Measurements from ENCODE around the gene MYBBP1A. TPM values are rescaled to one million over a fixed set of nuclear protein-coding genes. Genes with fewer than 3 reads are reported as not detected.
A peak's percentile ranks its signal among the peaks of the same experiment; 100 is the strongest.

The MYBBP1A gene
- total and polyA plus RNA-seq, 2 of the 13 experiments (the other 11 are each of a cell fraction or from before 2014, with no cell fraction given), result 18.6 to 54.8 TPM

- TF ChIP-seq ZNF362 (CRISPR knock-in tag; IDR thresholded peaks at IDR 0.05; ENCODE audit: borderline replicate concordance) (peak; percentile 55; the same call in 1 of the 2 replicates), ZNF142 (CRISPR knock-in tag; IDR thresholded peaks at IDR 0.05) (peak; percentile 74; the same call in 1 of the 2 replicates), ZNF274 (CRISPR knock-in tag; IDR thresholded peaks at IDR 0.05) (peak; percentile 62; the same call in 1 of the 2 replicates), ZNF564 (CRISPR knock-in tag; IDR thresholded peaks at IDR 0.05) (0 out of 2 replicates have a peak, but pooled peaks have one; percentile 46), ZNF101 (CRISPR knock-in tag; IDR thresholded peaks at IDR 0.05; ENCODE audit: borderline replicate concordance, low read depth) (no peak), FOXK2 (IDR thresholded peaks at IDR 0.05) (no peak), ISL2 (CRISPR knock-in tag; IDR thresholded peaks at IDR 0.05) (0 out of 2 replicates have a peak, but pooled peaks have one; percentile 17), RBAK (CRISPR knock-in tag; IDR thresholded peaks at IDR 0.05) (no peak), REST (IDR thresholded peaks at IDR 0.05; ENCODE audit: borderline replicate concordance in 1 of 2, low read depth in 1 of 2, low read length in 2 of 2) (peak in 1 of 2 experiments; percentile 99), ZNF713 (CRISPR knock-in tag; IDR thresholded peaks at IDR 0.05) (no peak), TFE3 (CRISPR knock-in tag; IDR thresholded peaks at IDR 0.05) (peak; percentile 92), ZNF17 (CRISPR knock-in tag; IDR thresholded peaks at IDR 0.05) (no peak), EHMT2 (IDR thresholded peaks at IDR 0.05; ENCODE audit: borderline replicate concordance, low read depth, low read length) (peak; percentile 95), GFI1 (CRISPR knock-in tag; IDR thresholded peaks at IDR 0.05; ENCODE audit: borderline replicate concordance) (peak; percentile 61; the same call in 1 of the 2 replicates), SALL1 (CRISPR knock-in tag; IDR thresholded peaks at IDR 0.05) (peak; percentile 96), SP2 (CRISPR knock-in tag; IDR thresholded peaks at IDR 0.05) (no peak)
Measured at GRCh38 chr17:4492721-4493561, 62.2 kb downstream of the MYBBP1A start (continued).
